Measurements from ENCODE around the gene FRY.

FRY gene

GRCh38 chr13:32214071-32214470, 182.5 kb downstream of the FRY start:
- no peaks in the 10 kb centered on the region for H3K27me3 Mint-ChIP-seq
- H3K36me3 Mint-ChIP-seq (ENCODE audit: low read depth), result no peaks in the 10 kb centered on the region
- H3K4me3 Mint-ChIP-seq, result no peak overlapping the region
- ATAC-seq, result no peak
- no peak overlapping the region for H3K27ac Mint-ChIP-seq
- no peaks in the 10 kb centered on the region for H3K4me1 Mint-ChIP-seq
- no peaks in the 10 kb centered on the region for H3K9me3 Mint-ChIP-seq
- DNase-seq, result no peak

GRCh38 chr13:32216281-32216680, 184.7 kb downstream of the FRY start:
- DNase-seq, result no peak
- Mint-ChIP-seq H3K4me1 (no peaks in the 10 kb centered on the region), H3K9me3 (no peaks in the 10 kb centered on the region), H3K4me3 (no peak overlapping the region), H3K36me3 (ENCODE audit: low read depth) (no peaks in the 10 kb centered on the region), H3K27ac (no peak overlapping the region), H3K27me3 (no peaks in the 10 kb centered on the region)
- ATAC-seq, result no peak

- DNase-seq (no peak), ATAC-seq (no peak)
- no peaks in the 10 kb centered on the region for H3K9me3 Mint-ChIP-seq
- no peak overlapping the region for H3K27ac Mint-ChIP-seq
- H3K36me3 Mint-ChIP-seq (ENCODE audit: low read depth), result no peaks in the 10 kb centered on the region
- H3K4me3 Mint-ChIP-seq, result no peak overlapping the region
- H3K4me1 Mint-ChIP-seq, result no peaks in the 10 kb centered on the region
- no peaks in the 10 kb centered on the region for H3K27me3 Mint-ChIP-seq
Measured at GRCh38 chr13:32222046-32222676, 190.6 kb downstream of the FRY start.

DNA sequence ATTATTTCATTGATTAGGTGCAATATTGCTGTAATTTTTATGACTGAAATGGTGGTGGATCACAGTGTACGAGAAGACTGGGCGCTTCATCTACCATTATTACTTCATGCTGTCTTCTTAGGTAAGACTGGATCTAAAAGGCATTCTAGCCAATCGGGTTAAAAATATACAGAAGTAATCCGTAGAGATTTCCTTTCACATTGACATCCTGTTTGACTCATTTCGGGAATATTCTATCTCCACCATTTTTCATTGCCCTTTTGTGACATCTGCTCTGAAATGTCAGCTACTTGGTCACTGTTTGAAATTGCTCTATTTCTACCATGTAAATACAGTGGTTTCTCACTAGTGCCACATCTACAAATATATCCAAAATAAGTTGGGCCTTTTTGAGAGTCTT, 193.3 kb downstream of the FRY start:
- Mint-ChIP-seq H3K4me1 (no peaks in the 10 kb centered on the region), H3K4me3 (no peak overlapping the region), H3K27ac (no peak overlapping the region), H3K27me3 (no peaks in the 10 kb centered on the region), H3K36me3 (ENCODE audit: low read depth) (no peaks in the 10 kb centered on the region), H3K9me3 (no peaks in the 10 kb centered on the region)
- DNase-seq, result no peak
- ATAC-seq, result no peak

DNA sequence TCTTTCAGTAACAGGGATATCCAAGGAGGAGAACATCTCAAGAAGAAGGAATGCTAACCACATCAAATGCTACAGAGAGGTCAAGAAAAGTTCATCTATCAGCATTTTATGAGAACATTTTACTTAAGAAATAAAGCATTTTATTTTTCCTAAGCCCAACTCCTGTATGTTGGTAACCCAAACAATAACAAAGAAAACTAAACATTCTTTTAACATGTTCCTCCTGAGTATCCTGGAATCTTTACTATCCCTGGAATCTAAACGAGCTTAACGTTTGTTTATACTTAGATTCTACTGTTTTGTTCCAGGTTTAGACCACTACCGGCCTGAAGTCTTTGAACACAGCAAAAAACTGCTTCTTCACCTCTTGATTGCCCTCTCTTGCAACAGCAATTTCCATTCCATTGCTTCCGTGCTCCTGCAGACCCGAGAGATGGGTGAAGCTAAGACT, 193.9 kb downstream of the FRY start:
- Mint-ChIP-seq H3K27ac (no peak overlapping the region), H3K36me3 (ENCODE audit: low read depth) (no peaks in the 10 kb centered on the region), H3K4me1 (no peaks in the 10 kb centered on the region), H3K9me3 (no peaks in the 10 kb centered on the region), H3K4me3 (no peak overlapping the region), H3K27me3 (no peaks in the 10 kb centered on the region)
- DNase-seq (no peak), ATAC-seq (no peak)

GRCh38 chr13:32228330-32229041, 196.9 kb downstream of the FRY start:
- no peaks in the 10 kb centered on the region for H3K4me1 Mint-ChIP-seq
- H3K27ac Mint-ChIP-seq, result no peak overlapping the region
- no peak overlapping the region for H3K4me3 Mint-ChIP-seq
- no peak for DNase-seq
- no peaks in the 10 kb centered on the region for H3K9me3 Mint-ChIP-seq
- peak; percentile 61 for ATAC-seq
- H3K36me3 Mint-ChIP-seq (ENCODE audit: low read depth), result no peaks in the 10 kb centered on the region
- H3K27me3 Mint-ChIP-seq, result no peaks in the 10 kb centered on the region

DNA sequence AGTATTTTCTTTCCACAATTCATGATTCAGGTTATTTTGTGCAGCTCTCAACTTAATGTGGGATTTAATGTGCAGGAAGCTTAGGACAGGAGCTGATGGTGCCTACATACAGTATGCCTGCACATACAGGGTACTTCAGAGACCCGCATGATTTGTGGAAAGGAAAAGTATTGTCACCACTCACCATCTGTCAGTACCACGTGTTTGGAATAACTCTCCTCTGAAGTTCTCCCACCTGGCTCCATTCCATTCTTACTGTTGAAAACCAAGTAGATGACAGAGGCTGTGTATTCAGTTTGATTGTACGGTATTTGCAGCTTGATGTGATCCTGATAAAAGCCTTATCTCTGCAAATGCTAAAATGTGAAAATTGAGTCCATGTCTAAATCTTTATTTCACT, 197.9 kb downstream of the FRY start:
- H3K27ac Mint-ChIP-seq, result no peak overlapping the region
- DNase-seq, result no peak
- H3K4me1 Mint-ChIP-seq, result no peaks in the 10 kb centered on the region
- H3K36me3 Mint-ChIP-seq (ENCODE audit: low read depth), result no peaks in the 10 kb centered on the region
- no peaks in the 10 kb centered on the region for H3K27me3 Mint-ChIP-seq
- ATAC-seq, result no peak
- no peak overlapping the region for H3K4me3 Mint-ChIP-seq
- H3K9me3 Mint-ChIP-seq, result no peaks in the 10 kb centered on the region

- Mint-ChIP-seq H3K4me1 (no peaks in the 10 kb centered on the region), H3K36me3 (ENCODE audit: low read depth) (no peaks in the 10 kb centered on the region), H3K27ac (no peak overlapping the region), H3K4me3 (no peak overlapping the region), H3K27me3 (no peaks in the 10 kb centered on the region), H3K9me3 (no peaks in the 10 kb centered on the region)
- DNase-seq (no peak), ATAC-seq (no peak)
Measured at GRCh38 chr13:32232263-32232662, 200.7 kb downstream of the FRY start.

DNA sequence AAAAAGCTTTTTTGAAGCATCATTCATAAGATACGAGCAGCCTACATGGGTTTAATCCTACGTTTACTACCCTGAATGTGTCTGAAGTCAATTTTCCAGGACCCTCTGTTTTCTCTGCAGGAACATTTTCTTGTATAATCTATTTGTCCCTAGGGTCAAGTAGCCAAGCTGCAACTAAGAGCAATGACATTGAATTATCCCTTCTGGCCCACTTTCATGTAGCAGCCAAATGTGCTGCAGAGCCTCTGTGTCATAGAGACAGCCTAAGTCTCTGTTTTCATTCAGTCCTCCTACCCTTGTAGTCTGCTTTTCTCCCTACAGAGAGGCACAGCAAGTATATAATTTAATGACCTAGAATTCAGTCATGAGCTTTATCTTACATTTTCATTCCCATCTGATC, 201.5 kb downstream of the FRY start:
- Mint-ChIP-seq H3K4me3 (no peak overlapping the region), H3K27me3 (no peaks in the 10 kb centered on the region), H3K36me3 (ENCODE audit: low read depth) (no peaks in the 10 kb centered on the region), H3K9me3 (no peaks in the 10 kb centered on the region), H3K4me1 (no peaks in the 10 kb centered on the region), H3K27ac (no peak overlapping the region)
- DNase-seq (no peak), ATAC-seq (no peak)

GRCh38 chr13:32234914-32235313, 203.3 kb downstream of the FRY start:
- ATAC-seq, result no peak
- no peak overlapping the region for H3K4me3 Mint-ChIP-seq
- H3K4me1 Mint-ChIP-seq, result no peaks in the 10 kb centered on the region
- no peaks in the 10 kb centered on the region for H3K9me3 Mint-ChIP-seq
- no peak overlapping the region for H3K27ac Mint-ChIP-seq
- no peaks in the 10 kb centered on the region for H3K27me3 Mint-ChIP-seq
- no peaks in the 10 kb centered on the region for H3K36me3 Mint-ChIP-seq (ENCODE audit: low read depth)
- DNase-seq, result no peak

DNA sequence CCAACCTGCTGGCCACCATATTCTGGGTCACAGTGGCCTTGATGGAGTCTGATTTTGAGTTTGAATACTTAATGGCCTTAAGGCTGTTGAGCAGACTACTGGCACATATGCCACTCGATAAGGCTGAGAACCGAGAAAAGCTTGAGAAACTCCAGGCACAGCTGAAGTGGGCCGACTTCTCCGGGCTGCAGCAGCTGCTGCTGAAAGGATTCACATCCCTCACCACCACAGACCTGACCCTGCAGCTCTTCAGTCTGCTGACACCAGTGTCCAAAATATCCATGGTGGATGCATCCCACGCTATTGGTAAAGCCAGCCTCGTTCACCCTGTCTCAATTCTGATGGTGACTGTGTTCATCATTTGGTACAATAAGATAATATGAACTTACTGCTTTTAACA, 206.1 kb downstream of the FRY start:
- Mint-ChIP-seq H3K4me3 (no peak overlapping the region), H3K4me1 (no peaks in the 10 kb centered on the region)

GRCh38 chr13:32243695-32244094, 212.1 kb downstream of the FRY start:
- no peaks in the 10 kb centered on the region for H3K9me3 Mint-ChIP-seq
- H3K27ac Mint-ChIP-seq, result no peak overlapping the region
- H3K4me1 Mint-ChIP-seq, result no peaks in the 10 kb centered on the region
- H3K36me3 Mint-ChIP-seq (ENCODE audit: low read depth), result no peaks in the 10 kb centered on the region
- H3K27me3 Mint-ChIP-seq, result no peaks in the 10 kb centered on the region
- no peak overlapping the region for H3K4me3 Mint-ChIP-seq
- no peak for DNase-seq
- ATAC-seq, result no peak

More for the DNA sequence above, 206.1 kb downstream of the FRY start:
- no peaks in the 10 kb centered on the region for H3K27me3 Mint-ChIP-seq
- no peak for DNase-seq
- no peak overlapping the region for H3K27ac Mint-ChIP-seq
- no peaks in the 10 kb centered on the region for H3K36me3 Mint-ChIP-seq (ENCODE audit: low read depth)
- no peak for ATAC-seq
- no peaks in the 10 kb centered on the region for H3K9me3 Mint-ChIP-seq

DNA sequence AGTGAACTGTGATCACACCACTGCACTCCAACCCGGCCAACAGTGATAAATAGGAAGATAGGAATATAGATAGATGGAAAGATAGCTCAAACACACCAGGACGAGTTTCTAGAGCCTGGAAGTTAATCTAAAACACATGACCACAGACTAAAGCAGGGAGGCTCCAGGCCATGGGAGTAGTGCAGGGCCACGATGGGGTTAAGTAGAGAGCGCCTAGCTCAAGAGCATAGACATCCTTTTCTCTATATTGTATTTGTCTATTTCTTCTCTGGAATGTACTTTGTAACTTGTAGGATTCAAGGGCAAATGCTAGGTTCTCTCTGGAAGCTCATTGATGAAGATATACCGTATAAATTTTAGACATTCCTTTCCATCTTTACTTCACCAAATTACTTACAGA, 214.0 kb downstream of the FRY start:
- no peak for DNase-seq
- ATAC-seq, result no peak
- Mint-ChIP-seq H3K9me3 (no peaks in the 10 kb centered on the region), H3K27ac (no peak overlapping the region), H3K36me3 (ENCODE audit: low read depth) (no peaks in the 10 kb centered on the region), H3K27me3 (no peaks in the 10 kb centered on the region), H3K4me1 (no peaks in the 10 kb centered on the region), H3K4me3 (no peak overlapping the region)

DNA sequence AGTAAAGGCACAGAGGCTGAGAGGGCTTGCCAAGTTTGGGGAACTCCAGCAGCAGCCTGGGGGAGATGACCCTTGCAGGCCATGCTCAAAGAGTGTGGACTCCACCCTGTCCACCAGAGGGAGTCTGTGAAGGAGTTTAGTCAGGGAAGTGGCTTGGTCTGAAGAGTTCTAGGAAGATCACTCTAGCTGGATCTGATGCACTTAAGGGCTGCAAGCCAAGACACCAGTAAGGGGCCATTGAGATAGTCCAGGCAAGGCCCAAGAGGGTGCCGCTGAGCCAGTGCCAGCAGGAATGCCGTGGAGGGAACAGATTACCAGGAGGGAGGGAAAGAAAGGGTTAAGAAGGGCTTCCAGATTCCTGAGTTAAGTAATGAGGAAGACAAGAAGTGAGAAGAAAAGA, 214.9 kb downstream of the FRY start:
- Mint-ChIP-seq H3K9me3 (no peaks in the 10 kb centered on the region), H3K4me1 (no peaks in the 10 kb centered on the region), H3K4me3 (no peak overlapping the region), H3K27ac (peak overlapping the region; percentile 19), H3K36me3 (ENCODE audit: low read depth) (no peaks in the 10 kb centered on the region), H3K27me3 (no peaks in the 10 kb centered on the region)
- DNase-seq (peak; percentile 40), ATAC-seq (peak; percentile 89)

GRCh38 chr13:32247887-32248286, 216.3 kb downstream of the FRY start:
- Mint-ChIP-seq H3K27ac (no peak overlapping the region), H3K36me3 (ENCODE audit: low read depth) (no peaks in the 10 kb centered on the region), H3K27me3 (no peaks in the 10 kb centered on the region), H3K4me1 (no peaks in the 10 kb centered on the region), H3K4me3 (no peak overlapping the region), H3K9me3 (no peaks in the 10 kb centered on the region)
- no peak for DNase-seq
- ATAC-seq, result no peak

Data from activated naive CD8-positive, alpha-beta T cell treated with anti-CD3 and anti-CD28 coated beads, Interleukin-2, amount 50 U/mL, for 24 hours (primary cell).